ENCODE results near the gene PYDC1. TPM values are rescaled to one million over a fixed set of nuclear protein-coding genes. Genes with fewer than 3 reads are reported as not detected.
"Not testable (repeated sequence)": the region's sequence is repeated elsewhere in the genome, so short reads cannot be mapped to it uniquely, and the experiment has no call there.

Gene PYDC1
- total RNA-seq (2014; rRNA removed), result not detected in 2 replicates
- 0.24 TPM for polyA plus RNA-seq (2012)

DNA sequence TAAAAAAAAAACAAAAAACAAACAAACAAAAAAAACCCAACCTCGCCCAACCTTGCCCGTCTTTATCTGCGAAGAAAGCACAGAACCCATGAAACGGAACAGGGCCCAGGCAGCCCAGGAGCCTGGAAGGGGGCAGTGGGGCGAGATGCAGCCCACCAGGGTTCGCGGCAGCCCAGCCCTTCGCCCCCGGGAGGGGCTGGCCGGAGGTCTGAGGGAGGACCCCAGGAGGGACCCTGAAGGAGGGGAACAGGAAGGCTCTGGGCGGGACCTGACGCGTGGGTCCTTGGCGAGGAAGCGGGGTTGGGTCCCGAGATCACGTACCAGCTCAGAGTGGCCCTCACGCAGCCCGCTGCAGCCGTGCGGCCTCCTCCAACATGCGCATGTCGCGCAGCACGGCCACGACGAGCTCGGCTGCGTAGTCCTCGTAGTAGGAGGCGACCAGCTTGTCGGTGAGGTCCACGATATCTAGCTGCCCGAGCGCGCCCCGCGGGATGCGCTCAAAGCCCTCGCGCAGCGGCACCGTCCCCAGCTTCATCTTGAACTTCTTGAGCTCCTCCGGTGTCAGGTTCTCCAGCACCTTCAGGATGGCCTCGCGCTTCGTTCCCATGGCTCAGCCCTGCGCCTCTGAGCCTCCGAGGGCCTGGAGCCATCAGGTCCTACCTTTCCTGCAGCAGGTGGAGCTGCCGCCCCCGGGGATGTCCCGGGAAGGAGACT is at the start of gene PYDC1:
PYDC1 (minus strand) TSS at position 714 of the 714 bp plus-strand sequence; CDS start at position 607, 107 bp downstream.
- no peak for DNase-seq (ENCODE audit: low read depth)

GRCh38 chr16:31265329-31266245 is 48.7 kb upstream of the PYDC1 start:
- peak; percentile 10 for DNase-seq (ENCODE audit: low read depth)

DNA sequence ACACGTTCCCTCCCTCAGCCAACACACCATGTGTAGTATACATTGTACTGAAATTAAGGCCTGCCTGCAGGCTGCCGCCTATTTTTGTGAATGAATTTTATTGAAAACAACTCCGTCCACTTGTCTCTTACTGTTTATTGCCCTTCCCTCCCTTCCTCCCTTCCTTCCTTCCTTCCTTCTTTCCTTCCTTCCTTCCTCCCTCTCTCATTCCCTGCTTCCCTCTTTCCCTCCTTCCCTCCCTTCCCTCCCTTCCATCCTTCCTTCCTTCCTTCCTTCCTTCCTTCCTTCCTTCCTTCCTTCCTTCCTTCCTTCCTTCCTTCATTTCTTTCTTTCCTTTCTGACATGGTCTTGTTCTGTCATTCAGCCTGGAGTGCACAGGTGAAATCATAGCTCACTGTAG is 45.1 kb upstream of the PYDC1 start:
- no peak for DNase-seq (ENCODE audit: low read depth)

GRCh38 chr16:31260136-31260931 is 43.4 kb upstream of the PYDC1 start:
- DNase-seq (ENCODE audit: low read depth), result no peak

GRCh38 chr16:31258366-31258765 is 41.4 kb upstream of the PYDC1 start:
- no peak for DNase-seq (ENCODE audit: low read depth)

- no peak for DNase-seq (ENCODE audit: low read depth)
Observed at GRCh38 chr16:31256466-31256865, 39.5 kb upstream of the PYDC1 start.

DNA sequence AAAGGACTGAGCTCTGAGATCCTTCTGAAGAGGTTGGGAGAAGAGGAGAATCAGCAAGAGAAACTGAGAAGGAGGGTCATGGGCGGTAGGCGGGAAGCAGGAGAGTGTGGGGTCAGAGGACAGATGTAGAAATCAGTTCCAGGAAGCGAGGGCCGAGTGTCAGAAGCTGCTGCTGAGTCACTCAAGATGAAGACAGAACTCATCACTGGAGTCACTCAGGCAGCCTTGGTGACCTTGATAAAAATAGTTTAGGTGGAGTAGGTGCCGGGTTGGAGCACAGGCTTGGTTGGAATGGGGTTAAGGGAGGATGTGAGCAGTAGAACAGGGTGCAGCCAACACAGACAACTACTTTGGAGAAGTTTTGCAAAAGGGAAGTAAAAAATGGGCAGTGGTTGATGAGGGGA is 36.7 kb upstream of the PYDC1 start:
- DNase-seq (ENCODE audit: low read depth), result peak; percentile 17

DNA sequence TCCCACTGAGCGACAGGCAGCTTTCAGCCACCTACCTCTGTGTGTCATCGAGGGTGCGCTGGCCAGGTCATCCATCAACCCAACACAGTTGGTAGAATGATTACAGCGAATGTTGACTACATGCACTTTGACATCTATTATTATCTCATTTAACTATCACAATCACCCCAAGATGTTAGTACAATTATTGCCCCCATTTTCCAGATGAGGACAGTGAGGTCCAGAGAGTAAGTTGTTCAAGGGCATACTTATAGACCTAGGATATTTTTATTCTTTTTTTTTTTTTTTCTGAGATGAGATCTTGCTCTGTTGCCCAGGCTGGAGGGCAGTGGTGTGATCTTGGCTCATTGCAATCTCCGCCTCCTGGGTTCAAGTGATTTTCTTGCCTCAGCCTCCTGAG is 34.5 kb upstream of the PYDC1 start:
- no peak for DNase-seq (ENCODE audit: low read depth)

- DNase-seq (ENCODE audit: low read depth), result no peak
Observed at GRCh38 chr16:31250782-31251384, 33.9 kb upstream of the PYDC1 start.

- DNase-seq (ENCODE audit: low read depth), result no peak
Observed at GRCh38 chr16:31248344-31248743, 31.4 kb upstream of the PYDC1 start.

- DNase-seq (ENCODE audit: low read depth), result no peak
Observed at GRCh38 chr16:31246296-31246695, 29.4 kb upstream of the PYDC1 start.

DNA sequence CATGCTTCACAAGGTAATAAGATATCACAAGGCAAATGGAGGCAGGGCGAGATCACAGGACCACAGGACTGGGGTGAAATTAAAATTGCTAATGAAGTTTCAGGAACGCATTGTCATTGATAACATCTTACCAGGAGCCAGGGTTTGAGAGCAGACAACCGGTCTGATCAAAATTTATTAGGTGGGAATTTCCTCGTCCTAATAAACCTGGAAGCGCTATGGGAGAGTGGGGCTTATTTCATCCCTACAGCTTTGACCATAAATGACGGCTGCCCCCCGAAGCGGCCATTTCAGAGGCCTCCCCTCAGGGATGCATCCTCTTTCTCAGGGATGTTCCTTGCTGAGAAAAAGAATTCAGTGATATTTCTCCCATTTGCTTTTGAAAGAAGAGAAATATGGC is 28.7 kb upstream of the PYDC1 start:
- DNase-seq (ENCODE audit: low read depth), result not testable (repeated sequence)

GRCh38 chr16:31243734-31244670 is 27.1 kb upstream of the PYDC1 start:
- DNase-seq (ENCODE audit: low read depth), result no peak

DNA sequence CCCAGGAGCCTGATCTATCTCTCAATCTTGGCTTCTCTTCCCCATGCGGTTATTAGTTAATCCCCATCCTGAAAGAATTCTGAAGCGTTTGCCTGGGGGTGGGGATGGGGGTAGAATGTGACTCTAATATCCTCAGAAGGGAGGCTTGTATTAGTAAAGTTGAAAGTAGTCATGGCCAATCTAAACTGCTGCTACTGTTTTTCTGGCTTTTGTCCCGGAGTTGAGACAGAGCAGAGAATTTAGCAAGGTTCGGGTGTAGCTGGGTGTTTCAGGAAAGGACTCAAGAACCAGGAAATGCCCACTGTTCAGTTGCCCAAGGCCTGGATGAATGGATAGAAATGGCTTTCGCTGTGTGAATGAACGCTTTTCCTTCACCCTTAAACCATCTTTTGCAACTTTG is 25.3 kb upstream of the PYDC1 start:
- no peak for DNase-seq (ENCODE audit: low read depth)

- no peak for DNase-seq (ENCODE audit: low read depth)
Observed at GRCh38 chr16:31238041-31238440, 21.1 kb upstream of the PYDC1 start.

DNA sequence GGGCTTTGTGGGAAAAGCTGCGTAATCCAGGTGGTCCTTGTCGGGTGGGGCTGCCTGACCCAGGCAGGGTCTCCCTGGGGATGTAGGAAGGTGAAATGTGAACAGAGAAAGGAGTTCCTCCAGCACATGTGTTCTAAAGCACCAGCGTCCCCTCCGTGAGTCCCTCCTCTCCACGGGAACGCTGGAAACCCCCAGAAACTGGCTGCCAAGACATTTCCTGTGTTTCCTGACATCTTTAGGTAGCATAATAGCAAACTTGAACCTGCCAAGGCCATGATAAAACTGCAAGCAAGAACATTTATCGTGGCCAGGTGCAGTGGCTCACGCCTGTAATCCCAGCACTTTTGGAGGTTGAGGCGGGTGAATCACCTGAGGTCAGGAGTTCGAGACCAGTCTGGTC is 12.6 kb upstream of the PYDC1 start:
- no peak for DNase-seq (ENCODE audit: low read depth)

- DNase-seq (ENCODE audit: low read depth), result no peak
Observed at GRCh38 chr16:31228206-31228605, 11.3 kb upstream of the PYDC1 start.

DNA sequence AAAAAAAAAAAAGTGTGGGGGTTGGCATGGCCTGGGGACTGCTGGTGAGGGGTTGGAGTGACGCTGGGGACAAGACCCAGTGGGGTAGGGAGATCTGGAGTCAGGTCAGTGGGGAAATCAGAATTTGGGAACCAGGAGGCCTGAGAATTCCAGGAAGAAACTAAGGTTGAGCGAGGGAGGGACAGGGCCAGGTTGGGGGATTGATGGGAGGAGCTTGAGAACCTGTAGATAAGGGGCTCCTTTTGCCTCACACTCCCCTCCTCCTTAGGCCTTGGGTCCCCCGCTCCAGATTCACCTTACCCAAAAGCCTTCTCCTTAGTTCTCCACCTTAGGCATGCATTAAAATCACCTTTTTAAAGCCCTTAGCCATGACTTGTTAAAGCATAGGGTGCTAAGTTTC is 8.3 kb upstream of the PYDC1 start:
- no peak for DNase-seq (ENCODE audit: low read depth)

DNA sequence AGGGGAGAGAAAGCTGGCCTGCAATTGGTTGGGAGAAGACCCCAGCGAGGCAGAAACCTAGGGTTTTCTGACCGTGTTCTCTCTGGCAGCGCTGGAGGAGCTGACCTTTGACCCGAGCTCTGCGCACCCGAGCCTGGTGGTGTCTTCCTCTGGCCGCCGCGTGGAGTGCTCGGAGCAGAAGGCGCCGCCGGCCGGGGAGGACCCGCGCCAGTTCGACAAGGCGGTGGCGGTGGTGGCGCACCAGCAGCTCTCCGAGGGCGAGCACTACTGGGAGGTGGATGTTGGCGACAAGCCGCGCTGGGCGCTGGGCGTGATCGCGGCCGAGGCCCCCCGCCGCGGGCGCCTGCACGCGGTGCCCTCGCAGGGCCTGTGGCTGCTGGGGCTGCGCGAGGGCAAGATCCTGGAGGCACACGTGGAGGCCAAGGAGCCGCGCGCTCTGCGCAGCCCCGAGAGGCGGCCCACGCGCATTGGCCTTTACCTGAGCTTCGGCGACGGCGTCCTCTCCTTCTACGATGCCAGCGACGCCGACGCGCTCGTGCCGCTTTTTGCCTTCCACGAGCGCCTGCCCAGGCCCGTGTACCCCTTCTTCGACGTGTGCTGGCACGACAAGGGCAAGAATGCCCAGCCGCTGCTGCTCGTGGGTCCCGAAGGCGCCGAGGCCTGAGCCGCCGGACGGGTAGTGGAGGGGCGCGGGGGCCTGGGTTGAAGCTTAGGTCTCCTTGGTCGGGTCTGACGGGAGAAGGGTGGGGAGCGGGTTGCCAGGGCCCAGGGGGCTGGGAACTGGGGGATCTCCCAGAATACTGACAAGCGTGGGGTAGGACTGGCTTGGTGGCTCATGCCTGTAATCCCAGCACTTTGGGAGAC is 7.4 kb upstream of the PYDC1 start:
- no peak for DNase-seq (ENCODE audit: low read depth)

All from LHCN-M2 (cell line).